Stimulated activated CD4-positive, alpha-beta T cell treated with anti-CD3 and anti-CD28 coated beads, TNF-alpha, amount 100 ng/mL, for 24 hours (primary cell): ENCODE data around the gene LIF.
"Not testable (repeated sequence)": the region's sequence is repeated elsewhere in the genome, so short reads cannot be mapped to it uniquely, and the experiment has no call there.

ENCODE experiments used
- DNase-seq, 3 experiments: peaks; one replicate each; pipeline ENCODE4 v3.0.0-alpha.2; 2020; ENCODE audit warnings: low read depth in 3 of 3

Gene LIF

DNA sequence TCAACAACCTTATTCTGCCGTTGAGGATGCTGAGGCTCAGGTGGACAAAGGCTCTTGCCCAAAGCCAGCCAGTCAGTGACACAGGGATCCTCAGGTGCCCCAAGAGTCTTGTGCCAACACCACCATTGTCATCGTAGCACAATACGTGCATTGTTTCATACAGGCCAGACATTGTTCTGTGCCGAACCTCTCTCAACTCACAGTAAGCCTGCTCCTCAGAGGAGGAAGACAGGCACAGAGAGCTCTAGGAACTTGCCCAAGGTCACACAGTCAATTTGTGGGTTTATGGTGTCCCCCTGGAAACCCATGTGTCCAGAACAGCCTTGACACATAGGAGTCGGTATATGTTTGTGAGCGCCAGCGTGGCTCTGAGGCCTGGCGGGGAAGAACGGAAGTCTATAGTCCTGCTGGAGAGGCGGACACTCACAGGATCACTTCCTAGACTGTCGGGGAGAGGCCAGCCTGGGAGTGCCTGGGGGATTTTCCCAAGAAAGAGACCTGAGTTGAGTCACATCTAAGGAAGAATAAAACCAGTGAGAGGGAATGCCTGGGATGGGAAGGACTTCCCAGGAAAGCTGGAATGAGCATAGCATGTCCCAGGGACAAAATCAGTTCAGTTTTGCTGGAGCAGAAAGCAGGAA, 20.2 kb downstream of the LIF start:
- no peak for DNase-seq

DNA sequence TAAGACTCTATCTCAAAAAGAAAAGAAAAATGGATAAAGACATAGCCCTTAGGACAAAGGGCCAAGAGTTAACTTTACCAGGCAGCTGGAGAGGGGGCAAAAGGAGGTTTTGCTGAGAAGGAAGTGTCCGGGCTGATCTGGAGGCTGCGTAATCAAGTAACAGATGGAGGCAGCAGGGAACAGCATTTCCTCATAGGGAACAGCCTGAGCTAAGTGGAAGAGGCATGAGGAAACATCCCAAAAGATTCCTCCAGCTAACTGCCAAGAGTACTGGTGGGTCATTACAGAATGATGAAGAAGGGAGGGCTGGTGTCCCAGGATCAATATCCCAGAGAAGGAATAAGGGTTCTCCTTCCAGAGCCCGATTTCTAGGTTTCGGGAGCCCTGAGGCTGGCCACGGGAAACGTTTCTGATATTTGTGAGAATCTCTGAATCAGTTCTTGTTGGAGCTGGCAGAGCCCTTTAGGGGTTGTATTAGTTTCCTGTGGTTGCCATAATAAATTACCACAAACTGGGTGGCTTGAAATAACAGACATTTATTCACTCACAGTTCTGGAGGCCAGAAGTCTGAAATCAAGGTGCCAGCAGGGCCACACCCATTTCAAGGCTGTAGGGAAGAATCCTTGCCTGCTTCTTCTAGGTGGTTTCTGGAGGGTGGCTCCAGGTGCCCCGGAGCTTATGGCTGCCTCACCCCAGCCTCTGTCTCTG, 21.2 kb downstream of the LIF start:
- no peak for DNase-seq

DNA sequence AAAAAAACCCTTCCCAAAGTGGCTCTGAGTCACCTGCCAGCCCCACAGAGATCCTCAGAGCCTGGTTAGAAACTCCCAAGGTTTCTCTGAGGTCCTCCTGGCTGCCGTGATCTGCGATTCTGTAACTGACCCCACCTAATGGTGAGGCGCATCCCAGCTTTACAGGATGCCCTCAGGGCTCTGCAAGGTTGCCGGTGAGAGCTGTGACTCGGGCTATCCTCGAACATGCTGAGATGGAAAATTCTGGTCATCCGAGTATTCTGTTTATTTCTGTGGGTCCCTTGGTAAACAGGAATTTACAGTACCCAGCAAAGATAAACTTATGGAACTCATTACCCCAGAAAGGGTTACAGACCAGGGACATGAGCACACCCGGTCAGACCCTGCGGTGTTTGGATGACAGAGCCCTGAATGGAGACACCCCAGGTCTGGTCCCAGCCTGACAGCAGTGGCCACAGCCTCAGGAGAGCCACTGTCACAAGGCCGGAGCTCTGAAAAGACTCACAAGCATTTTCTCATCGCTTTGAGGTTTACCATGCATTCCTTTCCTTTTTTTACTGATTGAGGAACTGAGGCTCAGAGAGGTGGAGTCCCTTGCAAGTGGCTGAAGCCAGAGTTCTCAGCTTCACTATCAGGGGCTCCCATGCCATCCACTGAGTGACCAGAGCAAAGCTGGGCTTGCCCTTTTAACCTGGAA, 22.2 kb downstream of the LIF start:
- no peak for DNase-seq

DNA sequence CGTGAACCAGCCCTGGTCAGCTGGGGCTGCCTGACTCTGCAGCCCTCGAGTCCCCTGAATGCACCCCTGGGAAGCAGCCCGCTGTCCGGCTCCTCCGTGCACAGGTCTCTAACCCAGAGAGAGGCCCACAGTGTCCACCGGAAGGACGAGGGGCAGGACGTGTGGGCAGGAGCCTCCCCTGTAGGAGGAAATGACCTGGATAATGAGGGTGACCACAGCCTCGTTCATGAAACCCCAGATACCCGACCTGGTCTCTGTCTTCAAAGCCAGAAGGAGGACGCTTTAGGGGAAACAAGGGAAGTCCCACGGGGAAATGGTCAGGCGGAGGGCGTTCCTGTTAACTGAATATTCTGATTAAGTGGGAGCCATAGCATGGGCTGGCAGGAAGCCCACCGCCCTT, 23.3 kb downstream of the LIF start:
- no peak for DNase-seq

DNA sequence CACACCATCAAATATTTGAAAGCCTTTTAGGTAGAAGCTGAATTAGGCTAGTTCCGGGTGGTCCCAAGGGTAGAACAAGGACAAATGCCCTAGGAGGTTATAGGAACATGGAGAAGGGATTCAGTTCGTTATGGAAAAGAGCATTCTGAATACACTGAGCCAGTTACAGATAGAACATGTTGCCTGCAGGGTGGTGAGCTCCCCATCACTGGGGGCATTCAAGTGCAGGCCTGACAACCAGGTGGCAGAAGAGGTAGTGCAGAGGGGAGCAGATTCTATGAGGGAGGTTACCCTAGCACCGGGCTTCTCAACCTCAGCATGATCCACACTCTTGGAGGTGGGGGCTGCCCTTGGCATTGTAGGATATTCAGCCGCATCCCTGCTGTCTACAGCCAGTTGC, 24.2 kb downstream of the LIF start:
- no peak for DNase-seq

DNA sequence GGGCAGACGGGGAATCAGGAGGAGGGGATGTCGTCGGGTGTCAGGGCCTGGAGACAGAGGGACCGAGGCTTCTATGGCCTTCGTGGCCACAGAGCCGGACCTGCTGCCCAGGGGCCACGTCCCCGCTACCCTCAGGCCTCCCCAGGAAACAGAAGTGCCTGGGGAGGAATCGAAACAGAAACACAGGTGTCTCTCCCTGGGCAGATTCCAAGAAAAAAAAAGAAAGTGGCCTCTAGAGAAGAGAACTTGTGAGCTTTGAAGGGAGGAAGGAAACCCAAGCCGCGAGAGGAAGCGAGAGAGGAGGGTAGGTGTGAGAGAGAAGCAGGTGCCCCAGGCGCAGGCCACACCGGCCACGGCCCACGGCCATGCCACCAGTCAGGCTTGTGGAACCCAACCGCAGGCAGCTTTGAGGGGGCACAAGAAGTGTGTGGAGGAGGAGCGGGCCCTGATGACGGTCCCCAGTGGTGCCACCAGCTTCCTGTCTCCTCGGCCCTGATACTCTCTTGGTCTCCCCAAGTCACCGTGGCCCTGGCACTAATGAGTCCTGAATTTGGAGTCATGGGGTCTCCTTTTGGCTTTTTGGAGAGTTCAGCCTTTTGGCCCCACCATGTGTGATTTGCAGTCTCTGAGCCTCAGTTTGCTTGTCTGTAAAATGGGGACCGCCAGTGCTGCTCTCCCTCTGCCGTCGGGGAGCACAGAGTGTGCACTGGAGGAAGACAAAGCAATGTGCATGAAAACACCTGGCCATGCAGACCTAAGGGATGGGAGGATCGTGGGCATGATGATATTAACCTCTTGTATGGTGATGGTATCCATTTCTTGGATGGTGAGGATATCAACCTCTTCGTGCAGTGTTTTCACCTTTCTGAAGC, 25.2 kb downstream of the LIF start:
- no peak for DNase-seq

DNA sequence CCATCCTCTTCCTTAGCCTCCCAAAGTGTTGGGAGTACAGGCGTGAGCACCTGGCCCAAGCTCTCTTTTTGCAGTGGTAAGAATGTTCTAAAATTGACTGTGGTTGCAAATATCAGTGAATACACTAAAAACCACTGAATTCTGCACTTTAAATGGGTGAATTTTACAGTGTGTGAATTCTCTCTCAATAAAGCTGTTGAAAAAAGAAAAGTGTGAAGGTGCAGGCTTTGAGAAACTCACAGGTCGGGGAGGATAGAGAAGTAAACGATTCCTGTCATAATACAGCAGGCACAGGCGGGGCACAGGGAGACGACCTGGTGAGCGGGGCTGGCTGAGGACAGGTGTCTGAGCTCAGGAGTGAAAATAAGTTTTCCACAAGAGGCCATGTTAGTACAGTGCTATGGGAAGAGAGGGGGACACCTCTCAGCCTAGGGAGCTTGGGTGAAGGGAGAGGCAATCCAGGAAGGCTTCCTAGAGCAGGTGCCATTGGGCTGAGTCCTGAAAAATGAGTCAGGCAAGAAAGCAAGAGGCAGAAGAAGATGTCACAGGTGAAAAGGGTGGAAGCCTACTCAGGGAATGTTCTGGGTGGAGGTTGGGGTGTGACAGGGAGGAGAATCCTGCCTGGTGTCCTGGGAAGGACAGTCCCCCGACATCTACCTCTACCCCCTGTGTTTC, 26.1 kb downstream of the LIF start:
- no peak for DNase-seq

DNA sequence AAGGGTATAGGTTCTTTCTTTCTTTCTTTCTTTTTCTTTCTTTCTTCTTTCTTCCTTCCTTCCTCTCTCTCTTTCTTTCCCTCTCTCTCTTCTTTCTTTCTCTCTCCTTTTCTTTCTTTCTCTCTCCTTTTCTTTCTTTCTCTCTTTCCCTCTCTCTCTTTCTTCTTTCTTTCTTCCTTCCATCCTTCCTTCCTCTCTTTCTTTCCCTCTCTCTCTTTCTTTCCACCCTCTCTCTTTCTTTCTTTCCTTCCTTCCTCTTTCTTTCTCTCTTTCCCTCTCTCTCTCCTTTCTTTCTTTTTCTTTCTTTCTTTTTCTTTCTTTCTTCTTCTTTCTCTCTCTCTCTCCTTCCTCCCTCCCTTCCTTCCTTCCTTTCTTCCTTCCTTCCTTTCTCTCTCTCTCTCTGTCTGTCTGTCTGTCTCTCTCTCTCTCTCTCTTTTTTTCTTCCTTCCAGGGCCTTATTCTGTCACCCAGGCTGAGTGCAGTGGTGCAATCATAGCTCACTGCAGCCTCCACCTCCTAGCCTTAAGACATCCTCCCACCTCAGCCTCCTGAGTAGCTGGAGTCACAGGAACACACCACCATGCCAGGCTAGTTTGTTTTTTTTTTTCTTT, 26.8 kb downstream of the LIF start:
- no peak for DNase-seq

DNA sequence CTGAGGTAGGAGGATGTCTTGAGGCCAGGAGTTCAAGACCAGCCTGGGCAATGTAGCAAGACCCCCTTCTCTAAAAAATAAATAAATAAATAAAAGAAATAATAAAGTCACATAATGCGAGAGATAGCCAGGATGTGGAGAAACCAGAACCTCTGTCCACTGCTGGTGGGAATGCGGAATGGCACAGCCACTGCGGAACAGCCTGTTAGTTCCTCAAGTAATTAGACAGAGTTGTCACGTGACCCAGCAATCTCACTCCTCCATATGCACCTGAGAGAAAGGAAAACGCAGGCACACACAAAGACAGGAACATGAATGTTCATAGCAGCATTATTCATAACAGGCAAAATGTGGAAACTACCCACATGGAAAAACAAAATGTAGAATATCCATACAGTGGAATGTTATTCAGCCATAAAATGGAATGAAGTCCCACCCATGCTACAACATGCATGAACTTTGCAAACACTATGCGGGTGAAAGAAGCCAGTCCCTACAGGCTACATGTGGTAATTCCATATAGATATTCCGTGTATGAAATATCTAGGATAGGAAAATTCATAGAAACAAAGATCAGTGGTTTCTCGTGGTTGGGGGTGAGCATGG, 27.4 kb downstream of the LIF start:
- DNase-seq = no peak

DNA sequence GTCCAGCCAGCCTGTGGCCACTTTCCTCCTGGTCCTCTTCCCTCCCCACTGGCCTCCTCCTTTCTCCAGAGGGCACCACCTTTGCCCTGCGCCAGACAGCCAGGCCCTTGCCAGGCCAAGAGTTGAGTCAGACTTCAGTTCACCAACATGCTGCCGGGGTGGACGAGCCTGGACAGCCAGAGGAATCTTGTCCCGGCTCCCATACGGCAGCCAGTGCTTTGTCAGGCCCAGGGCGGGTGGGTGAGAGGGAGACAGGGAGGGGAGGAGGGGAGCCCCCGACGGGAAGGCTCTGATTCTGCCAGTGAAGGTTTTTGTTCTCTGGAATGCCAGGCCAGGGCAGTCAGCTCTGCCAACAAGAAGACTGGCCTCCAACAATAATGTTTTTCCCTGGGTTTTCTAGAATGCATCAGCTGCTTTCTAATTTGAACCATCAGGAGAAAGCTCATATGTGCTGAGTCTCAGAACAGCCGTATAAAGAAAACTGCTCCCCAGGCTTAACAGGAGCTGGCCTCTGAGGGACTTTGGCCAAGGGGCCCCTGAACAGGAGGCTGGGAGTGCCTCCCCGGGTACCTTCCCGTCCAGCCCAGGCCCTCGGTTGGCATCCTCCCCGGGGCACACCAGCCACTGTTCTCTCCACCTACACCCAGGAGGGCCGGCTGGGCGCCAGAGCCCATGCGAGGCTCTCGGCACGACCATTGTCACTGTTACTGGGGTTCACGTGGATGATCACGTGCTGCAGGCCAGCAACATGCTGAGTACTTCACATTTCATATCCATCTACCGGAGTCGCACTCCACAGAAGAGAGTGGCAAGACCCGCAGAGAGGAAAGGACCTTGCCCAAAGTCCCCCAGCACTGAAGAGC, 28.6 kb downstream of the LIF start:
- DNase-seq = no peak

DNA sequence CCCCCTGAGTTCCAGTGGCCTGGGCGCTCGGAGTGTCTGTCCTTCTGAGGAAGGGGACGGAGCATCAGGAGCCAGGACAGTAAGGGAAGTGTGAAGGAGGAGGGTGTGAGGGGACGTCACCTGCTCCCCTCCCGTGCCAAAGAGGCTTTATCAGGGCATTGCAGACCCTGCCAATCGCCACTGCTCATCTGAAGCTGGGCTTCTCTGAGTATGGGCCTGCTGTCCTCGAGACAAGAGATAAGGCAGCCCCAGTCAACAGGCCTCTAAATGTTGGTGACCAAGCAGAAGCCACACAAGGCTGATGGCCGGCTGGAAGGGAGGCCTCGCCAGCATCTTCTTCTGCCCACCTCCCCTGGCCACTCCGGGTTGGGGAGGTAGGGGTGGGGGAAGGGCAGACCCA, 29.8 kb downstream of the LIF start:
- DNase-seq = no peak

DNA sequence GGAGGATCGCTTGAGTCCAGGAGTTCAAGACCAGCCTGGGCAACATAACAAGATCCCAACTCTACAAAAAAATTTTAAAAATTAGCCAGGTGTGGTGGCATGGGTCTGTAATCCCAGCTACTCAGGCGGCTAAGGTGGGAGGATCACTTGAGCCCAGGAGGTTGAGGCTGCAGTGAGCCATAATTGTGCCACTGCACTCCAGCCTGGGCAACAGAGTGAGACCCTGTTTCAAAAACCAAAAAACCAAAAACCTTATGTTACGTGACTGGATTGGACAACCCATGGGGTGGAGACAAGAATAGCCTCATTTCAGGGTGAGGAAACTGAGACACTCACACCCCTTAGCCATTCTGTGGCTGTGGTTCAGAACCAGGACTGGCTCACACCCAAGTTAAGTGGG, 30.3 kb downstream of the LIF start:
- DNase-seq = not testable (repeated sequence)

DNA sequence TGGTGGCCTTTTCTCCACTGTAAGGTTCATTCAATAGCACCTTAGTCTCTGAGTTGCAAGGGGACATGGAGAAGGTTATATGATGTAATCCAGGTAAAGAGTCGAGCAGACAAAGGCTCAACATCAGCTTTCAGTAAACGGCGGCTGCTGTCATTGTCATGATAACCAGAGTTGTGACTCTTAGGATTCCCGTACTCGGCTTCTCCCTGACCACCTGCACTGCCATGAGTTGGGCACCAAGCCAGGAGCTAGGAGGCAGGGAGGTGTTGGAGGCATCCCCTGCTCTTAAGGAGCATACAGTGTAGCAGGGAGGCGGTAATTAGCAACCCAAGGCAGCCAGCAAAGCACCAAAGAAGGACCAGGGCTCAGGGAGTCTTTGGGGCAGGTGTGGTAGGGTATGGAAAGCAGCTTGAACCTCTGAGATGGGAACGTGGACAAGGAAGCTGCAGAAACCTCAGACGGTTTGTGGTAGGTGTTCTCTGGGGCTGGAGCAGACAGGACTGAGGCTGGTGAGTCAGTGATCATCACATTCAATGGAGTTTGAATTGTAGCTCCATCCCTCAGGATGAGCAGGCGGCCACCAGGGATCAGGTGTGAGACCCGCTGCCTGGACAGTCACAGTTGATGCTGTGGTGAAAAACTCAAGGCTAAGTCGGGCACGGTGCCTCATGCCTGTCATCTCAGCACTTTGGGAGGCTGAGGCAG, 31.7 kb downstream of the LIF start:
- DNase-seq = no peak

DNA sequence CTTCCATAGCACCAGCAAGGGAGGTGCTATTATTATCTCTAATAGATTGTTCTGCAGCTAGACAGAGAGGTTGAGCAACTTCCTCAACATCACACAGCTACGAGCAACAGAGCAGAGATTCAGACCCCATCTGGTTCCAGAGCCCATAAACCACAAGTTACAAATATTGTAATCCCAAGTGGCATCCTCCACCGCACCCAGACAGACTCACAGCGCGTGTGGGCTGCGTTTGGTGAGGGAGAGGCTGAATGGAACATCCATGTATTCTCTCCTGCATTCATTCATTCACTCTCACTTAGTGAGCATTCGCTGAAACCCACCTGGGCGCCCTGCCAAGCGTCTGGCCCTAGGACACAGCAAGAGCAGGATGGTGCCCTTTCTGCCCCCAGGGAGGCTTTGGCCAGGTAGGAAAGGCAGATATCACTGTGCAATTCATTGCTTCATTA, 33.5 kb downstream of the LIF start:
- no peak for DNase-seq

DNA sequence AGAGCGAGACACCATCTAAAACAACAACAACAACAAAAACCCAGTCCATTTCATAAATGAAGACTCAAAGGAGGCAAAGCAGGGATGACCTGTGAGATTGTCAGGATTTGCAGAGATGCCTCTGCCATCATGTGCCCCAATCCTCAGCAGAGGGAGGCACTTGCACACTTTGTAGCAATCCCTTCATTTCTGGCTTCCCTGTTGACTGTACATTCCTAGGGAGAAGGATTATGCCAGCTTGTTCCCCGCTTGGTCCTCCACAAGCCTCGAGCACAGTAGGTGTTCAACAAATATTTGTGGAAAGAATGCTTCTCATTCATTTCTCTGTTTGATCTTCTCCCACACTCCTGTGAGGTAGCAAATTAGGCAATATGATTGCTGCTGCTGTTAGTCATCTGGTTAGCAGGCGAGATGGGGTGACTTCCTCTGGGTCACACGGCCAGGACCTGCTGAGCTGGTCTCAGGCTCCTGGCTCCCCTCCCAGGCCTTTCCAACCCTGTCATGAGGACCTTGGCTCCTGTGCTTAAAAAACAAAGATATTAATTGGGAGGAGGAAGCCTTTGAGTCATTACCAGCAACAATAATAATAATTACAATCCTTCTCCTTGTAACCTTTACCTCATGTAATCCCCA, 34.1 kb downstream of the LIF start:
- DNase-seq = no peak

DNA sequence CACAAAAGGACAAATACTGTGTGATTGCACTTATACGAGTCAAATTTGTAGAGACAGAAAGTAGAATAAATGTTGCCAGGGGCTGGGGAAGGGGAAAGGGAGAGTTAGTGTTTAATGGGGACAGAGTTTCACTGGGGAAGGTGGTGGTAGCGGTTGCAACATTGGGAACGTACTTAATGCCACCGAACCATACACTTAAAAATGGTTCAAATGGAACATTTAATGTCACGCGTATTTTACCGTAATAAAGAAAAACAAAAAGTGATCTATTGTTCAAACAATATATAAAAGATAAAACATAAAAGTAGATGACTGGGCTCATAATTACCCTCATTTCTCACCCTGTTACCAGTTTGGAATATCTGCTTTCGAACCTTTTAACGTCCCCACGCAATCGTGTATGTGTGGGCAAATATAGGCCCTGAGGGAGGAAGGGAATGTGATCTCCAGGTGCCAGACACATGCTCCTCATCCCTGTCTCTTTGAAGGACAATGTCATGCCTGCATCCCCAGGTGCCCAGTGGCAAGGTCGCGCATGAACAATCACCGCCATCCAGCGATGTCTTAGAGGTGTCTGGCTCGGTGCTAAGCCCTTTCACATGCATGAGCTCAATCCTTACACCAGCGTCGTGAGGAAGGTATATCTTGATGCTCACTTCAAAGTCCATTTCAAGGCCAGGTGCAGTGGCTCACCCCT, 35.3 kb downstream of the LIF start:
- DNase-seq = no peak

DNA sequence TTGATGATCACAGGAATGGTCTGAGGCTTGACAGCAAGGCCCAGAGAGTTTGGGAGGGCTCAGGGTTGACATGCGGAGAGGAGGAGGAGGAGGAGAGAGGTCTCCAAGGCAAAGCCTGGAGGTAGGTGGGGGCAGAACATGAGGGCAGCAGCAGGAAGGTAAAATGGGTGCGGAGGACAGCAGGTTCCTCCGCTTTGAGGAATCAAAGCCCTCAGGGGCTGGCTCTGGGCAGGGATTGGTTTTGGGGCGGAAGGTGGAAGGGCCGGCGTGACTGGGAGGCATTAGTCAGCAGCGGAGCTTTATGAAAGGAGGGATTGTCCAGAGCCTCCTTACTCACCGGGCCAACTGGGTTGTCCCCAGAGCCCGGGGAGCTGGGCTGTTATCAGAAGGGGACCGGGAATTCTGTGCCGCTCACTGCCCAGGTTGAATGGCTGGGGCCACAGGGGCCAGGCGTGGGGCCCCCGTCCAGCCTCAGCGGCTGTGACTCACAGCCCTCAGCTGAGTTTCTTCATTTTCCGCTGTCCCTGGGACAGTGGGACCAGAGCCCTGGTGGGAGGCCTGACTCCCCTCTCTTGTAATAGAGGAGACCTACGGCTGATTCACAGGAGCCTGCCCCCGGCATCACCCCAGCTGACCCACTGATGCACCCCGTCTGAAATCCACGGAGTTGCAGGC, 36.2 kb downstream of the LIF start:
- no peak for DNase-seq
